GM18861 (cell line): ENCODE measurements around the gene CAVIN2.
"Not testable (repeated sequence)": the region's sequence is repeated elsewhere in the genome, so short reads cannot be mapped to it uniquely, and the experiment has no call there.

ENCODE experiments used
- ATAC-seq: cut with Tn5 transposase; IDR thresholded peaks from one replicate; pipeline ENCODE4 v1.9.1; 2021; ENCODE audit not compliant: unreplicated experiment

The CAVIN2 gene

DNA sequence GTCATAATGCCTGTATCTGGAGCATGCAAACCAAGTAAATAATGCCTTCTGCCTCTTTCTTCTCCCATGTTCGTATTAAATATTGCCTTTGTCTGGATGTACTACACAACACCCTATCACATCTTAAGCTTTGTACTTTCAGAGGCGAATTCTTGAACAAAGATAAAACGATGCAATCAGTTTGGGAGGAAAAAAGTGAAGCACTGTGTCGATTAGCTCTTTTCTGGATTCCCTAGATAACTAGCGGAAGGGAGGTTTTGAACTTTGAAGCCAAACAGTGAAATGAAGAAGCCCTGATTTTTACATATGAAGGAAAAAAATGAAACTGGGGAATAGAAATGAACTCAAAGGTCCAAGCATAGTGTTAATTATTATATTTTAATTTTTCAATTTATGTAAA is 44.7 kb downstream of the CAVIN2 start:
- ATAC-seq: no peak

DNA sequence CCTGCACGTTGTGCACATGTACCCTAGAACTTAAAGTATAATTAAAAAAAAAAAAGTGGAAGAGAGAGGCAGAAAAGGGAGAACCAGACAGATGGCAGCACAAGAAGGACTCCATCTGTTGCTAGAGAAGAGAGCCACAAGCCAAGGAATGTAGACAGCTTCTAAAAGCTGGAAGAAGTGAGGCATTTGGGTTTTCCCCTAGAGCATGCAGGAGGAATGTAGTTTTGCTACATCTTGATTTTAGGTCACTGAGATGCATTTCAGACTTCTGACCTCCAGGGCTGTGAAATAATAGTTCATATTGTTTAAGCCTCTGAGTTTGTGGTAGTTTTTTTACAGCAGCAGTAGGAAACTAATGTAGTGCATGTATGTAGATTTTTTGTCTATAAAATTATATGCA is 46.0 kb downstream of the CAVIN2 start:
- ATAC-seq: no peak

DNA sequence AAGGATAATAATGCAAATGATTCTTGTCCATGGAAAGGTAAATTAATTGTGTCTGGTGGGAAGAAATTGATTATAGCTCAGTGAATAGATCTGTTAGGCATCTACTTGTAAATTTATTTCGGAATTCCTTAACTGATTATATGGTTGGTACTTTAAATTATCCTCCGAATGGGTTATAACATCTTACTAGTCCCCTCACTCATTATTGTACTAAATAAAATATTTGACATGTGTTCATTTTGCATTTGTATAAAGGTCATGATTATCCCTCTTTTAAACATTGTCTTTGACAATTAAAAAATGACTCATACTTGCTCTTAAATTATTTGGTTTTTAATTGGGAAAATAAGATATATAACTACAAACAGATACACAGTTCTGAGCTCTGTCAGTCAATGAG is 47.4 kb downstream of the CAVIN2 start:
- ATAC-seq: no peak

DNA sequence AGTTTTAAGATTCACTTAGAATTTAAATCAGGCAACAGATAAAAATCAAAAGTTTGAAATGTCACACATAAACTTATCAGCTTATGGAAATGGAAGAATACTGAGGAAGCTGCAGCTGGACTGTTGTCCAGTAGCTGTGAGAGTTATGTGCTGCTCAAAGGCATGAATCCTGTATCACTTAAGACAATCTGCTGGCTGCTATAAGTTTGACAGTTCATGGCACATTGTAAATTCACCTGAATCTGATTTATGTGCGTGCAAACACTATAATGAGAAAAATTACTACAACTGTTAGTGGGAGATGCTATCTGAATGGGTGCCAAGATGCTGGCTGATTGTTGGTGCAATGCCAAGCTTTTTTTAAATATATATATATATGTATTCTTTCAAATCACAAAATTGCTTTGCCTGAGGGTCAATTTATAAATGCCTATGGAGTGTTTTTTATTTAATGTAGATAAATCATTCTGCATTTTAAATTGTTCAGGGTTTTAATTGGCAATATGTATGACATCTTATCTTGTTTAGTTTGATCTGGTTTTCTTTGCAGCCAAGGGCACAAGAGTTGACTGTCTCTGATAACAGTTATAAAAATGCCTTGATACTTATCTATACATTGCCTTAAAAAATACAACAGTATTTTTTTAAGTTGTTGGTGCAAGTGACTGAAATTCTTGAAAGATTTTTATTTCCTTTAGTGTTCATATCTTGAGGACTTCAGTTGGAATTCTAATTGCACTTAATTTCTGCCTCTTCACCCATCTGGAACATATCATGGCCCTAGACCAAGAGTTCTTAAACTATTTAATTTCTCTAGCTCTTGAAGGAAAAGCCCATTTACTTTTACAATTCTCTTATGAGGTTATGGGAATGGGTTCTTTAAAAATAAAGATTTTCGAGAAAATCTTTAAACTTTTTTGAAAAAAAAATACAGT is 48.7 kb downstream of the CAVIN2 start:
- ATAC-seq: no peak

DNA sequence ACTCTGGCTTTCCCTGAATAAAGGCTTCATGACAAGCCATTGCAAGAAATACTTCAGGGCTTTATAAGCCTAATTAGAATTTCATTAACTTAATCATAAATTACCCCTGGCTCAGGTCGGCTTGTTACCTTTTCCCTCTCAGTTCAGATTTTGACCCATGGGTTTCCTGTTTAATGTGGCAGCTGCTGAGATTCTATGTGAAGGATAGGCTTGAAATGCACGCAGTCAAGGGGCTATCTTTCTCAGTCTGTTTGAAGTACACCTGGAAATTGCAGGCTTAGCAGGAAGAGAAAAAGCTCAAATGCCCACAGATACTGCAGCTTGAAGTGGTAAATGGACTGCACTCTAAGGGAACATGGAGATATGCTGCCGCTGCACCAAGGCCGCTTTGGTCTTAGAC is 49.4 kb downstream of the CAVIN2 start:
- no peak for ATAC-seq

DNA sequence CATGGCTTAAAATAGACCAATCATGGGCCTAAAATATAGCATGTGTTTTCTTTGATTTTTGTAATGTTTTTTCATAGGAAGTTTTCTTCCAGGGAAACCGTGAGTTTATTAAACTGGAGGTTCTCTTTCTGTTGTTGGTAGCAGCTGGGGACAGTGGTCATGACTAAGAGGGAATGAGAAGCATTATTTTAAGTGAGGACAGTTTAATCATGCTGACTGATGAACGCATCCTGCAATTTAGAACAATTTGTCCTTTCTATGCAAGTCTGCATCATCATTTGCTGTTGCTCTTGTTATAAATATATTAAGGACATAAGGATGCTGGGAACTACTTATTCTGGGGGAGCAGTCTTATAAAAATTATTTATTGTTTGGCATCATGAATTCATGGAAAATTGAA is 51.2 kb downstream of the CAVIN2 start:
- ATAC-seq: no peak

DNA sequence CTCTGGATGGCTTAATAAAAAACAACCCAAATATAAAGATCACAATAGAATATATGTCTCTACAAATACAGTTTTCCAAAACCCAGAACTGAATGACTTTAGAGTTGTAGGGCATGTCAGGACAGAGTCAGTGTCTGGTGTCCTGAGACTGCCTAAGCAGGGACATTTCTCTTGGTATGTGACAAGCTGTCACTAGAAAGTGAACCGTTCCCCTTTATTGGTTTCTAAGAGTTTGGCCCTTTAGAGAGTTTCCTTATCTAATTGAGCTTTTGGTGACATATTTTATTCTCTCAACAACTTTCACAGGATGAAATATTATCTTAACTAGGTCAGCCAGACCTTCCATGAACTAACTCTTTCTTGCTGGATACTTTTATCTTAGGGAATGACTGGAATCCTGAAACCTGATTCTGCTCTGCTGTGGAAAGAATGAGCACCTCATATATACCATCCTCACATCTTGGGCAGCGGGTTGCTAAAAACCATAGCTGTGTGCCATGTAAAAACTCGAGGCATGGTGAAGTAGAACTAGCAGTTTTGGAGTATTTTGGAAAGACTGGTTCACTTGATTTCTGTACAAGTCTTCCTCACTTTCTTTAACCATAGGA is 54.8 kb downstream of the CAVIN2 start:
- ATAC-seq: no peak

DNA sequence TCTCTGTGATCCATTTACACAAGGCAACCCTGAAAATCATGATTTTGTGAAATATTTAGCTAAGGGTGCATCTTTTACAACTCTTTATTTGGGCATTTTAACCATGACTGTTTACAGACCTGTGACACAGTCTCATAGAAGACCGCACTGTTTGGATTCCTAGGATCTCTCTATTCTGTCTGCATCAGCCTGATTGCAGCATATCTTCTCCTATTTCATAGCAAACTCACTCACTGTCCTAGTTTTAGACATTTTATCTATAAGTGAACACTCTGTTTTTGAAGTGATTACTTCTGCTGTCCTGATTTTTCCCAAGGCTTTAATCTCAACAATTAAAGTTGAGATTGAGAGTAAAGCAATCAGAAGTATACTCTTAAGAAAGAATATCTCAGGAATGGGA is 56.2 kb downstream of the CAVIN2 start:
- no peak for ATAC-seq

DNA sequence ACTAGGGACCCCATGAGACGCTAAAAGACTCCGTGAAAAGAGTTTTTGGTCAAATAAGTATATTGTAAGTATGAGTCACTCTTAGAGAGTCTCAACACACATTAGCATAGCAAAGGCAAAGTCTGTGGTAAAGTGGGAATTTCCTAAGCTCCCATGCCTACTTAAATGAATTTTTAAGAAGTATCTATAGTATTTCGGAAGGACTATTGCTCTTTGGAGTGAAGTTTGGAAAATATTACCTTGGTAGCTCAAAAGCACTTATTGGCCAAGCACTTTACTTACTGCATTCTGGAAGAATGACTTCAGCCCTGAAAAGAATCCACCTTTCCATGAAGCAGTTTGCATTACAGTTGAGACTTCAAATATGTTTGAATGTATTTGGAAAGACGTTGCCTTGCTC is 57.1 kb downstream of the CAVIN2 start:
- ATAC-seq: no peak

DNA sequence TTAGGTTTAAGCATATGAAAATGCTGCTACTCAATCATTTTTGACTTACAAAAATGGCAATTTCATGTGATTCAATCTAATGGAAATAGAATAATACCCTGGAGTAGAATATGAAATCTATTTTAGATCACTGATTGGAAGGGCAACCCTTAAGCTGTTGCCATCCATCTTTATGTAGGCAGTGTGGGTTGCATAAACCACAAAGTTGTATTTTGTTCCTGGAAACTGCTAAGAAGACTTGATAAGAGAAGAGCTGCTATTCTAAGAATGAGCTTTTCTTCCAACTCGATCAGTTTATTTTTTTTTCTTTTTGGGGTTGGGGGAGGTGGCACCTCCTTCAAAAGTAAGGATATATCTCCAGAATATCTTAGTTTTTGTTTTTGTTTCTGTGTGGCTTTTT is 60.2 kb downstream of the CAVIN2 start:
- ATAC-seq: no peak

DNA sequence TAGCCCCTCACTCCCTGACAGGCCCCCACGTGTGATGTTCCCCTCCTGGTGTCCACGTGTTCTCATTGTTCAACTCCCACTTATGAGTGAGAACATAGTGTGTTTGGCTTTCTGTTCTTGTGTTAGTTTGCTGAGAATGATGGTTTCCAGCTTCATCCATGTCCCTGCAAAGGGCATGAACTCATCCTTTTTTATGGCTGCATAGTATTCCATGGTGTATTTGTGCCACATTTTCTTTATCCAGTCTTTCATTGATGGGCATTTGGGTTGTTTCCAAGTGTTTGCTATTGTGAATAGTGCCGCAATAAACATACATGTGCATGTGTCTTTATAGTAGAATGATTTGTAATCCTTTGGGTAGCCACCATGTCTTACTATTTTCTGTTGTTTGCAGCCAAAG is 61.2 kb downstream of the CAVIN2 start:
- not testable (repeated sequence) for ATAC-seq
